ENCODE results near the gene PIM3.
"Not testable (repeated sequence)": the region's sequence is repeated elsewhere in the genome, so short reads cannot be mapped to it uniquely, and the experiment has no call there.

PIM3 gene

DNA sequence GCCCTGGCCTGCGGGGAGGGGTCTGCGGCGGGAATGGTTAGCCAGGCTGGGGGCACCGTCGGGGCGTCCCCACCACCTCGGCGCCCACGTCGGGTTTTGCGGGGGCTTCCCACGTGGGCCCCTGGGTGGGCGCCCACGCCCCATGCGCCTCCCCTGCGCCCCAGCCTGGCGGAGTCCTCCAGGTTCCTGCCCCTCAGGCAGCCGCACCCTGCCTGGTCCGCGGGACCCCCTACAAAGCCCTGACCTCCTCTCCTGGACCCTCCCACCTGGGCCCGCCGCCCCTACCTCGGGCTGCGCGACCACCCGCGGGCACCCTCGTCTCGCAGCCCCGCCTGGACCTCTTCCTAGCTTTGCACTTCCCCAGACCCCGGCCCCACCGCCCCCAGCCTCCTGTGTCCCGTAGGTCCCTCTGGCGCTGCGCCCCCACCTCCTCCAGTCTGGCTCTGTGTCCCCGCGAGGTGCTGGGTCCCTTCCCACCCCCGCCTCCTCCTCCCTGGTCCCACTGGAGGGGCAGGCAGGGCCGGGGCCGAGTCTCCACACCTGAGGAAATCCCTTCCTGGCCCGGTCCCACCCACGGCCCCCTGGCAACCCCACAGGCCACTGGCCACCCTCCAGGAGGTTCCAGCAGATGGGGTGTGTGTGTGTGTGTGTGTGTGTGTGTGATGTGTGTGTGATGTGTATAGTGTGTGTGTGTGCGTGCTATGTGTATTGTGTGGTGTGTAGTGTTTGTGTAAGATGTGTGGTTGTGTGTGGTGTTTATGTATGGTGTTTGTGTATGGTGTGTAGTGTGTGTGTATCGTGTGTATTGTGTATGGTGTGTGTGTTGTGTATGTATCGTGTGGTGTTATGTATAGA is 11.8 kb downstream of the PIM3 start:
- peak overlapping the region in 4 of 7 experiments; percentile 38 to 49 (median 44) for H3K4me3 ChIP-seq
- H3K27ac ChIP-seq: peak overlapping the region in 14 of 21 experiments; percentile 1 to 93 (median 82)

DNA sequence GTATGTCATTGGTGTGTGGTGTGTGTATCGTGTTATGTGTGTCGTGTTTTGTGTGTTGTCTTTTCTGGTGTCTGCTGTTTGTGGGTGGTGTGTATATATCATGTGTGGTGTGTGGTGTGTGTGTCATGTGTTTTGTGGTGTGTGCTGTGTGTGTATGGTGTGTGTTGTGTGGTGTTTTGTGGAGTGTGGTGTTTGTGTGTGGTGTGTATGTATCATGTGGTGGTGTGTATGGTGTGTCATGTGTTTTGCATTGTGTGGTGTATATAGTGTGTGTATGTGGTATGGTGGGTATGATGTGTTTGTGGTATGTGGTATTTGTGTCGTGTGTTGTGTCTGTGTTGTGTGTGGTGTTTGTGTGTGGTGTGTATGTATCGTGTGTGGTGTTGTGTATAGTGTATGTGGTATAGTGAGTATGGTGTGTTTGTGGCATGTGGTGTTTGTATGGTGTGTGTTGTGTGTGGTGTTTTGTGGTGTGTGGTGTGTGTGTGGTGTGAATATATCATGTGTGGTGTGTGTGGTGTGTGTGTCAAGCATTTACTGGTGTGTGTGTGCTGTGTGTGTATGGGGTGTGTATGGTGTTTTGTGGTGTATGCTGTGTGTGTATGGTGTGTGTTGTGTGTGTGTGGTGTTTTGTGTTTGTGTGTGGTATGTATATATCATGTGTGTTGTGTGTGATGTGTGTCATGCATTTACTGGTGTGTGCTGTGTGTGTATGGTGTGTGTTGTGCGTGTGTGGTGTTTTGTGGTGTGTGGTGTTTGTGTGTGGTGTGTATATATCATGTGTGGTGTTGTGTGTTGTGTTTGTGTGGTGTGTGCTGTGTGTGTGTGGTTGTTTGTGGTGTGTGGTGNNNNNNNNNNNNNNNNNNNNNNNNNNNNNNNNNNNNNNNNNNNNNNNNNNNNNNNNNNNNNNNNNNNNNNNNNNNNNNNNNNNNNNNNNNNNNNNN is 12.7 kb downstream of the PIM3 start:
- no peak overlapping the region for H3K27ac ChIP-seq
- H3K4me3 ChIP-seq: no peak overlapping the region

DNA sequence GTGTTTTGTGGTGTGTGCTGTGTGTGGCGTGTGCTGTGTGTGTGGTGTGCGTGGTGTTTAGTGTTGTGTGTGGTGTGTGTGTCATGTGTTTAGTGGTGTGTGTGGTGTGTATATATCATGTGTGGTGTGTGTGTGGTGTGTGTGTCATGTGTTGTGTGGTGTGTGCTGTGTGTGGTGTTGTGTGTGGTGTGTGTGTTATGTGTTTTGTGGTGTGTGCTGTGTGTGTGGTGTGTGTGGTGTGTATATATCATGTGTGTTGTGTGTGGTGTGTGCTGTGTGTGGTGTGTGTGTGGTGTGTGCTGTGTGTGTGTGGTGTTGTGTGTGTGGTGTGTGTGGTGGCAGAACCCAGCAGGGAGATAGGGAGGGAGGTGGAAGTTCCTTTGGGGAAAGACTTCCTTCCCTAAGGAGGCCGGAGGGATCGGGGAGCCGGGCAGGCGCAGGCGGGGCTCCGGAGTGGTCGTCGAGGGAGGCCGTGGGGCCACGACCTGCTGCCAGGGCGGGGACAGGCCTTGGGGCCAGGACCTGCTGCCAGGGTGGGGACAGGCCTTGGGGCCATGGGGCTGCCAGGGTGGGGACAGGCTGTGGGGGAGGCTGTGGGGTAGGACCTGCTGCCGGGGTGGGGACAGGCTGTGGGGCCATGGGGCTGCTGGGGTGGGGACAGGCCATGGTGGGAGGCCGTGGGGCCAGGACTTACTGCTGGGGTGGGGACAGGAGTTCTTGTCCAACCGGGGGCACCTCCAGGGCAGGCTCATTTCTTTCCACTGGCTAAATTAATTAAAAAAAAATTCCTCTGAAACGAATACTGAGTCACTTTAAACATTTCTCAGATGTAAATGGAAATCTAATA is 15.2 kb downstream of the PIM3 start:
- Histone ChIP-seq H3K4me3 (no peak overlapping the region), H3K27ac (peak overlapping the region in 15 of 21 experiments; percentile 3 to 80 (median 54))

DNA sequence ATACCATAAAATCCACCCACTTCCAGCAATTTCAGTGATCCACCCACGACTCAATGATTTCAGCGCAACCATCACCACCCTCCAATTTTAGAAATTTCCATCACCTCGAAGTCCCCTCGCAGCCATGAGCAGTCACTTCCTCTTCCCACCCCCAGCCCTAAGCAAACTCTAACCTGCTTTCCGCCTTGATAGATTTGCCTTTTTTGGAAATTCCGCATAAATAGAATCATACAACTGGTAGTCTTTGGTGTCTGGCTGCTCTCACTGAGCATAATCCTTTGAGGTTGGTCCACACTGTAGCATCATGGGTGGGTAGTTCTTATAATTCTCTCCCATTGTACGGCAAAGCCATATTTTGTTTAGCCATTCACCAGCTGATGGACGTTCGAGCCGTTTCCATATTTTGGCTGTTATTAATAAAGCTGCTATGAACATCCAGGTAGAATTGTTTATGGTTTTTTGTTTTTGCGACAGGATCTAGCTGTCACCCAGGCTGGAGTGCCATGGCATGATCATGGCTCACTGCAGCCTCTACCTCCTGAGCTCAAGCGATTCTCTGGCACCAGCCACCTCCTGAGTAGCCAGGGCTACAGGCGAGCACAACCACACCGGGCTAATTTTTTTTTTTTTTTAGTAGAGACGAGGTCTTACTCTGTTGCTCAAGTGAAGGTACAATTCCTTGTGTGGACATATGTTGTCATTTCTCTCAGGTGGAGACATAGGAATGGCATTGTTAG is 16.0 kb downstream of the PIM3 start:
- no peak overlapping the region for H3K4me3 ChIP-seq
- peak overlapping the region in 10 of 21 experiments; percentile 3 to 76 (median 34) for H3K27ac ChIP-seq

DNA sequence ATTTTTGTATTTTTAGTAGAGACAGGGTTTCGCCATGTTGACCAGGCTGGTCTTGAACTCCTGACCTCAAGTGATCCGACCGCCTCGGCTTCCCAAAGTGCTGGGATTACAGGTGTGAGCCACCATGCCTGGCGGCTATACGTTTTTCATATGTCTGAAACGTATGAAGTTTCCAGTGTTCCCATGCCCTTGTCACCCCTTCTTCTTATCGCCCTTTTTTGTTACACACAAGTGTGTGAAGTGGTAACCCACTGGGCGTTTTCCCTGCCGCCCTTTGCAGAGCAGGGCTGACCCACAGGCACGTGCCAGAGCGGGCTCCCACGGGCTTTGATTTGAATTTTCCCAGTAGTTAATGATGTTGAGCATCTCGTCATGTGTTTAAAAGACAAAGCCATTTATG is 17.0 kb downstream of the PIM3 start:
- Histone ChIP-seq H3K27ac (no peak overlapping the region), H3K4me3 (no peak overlapping the region)

DNA sequence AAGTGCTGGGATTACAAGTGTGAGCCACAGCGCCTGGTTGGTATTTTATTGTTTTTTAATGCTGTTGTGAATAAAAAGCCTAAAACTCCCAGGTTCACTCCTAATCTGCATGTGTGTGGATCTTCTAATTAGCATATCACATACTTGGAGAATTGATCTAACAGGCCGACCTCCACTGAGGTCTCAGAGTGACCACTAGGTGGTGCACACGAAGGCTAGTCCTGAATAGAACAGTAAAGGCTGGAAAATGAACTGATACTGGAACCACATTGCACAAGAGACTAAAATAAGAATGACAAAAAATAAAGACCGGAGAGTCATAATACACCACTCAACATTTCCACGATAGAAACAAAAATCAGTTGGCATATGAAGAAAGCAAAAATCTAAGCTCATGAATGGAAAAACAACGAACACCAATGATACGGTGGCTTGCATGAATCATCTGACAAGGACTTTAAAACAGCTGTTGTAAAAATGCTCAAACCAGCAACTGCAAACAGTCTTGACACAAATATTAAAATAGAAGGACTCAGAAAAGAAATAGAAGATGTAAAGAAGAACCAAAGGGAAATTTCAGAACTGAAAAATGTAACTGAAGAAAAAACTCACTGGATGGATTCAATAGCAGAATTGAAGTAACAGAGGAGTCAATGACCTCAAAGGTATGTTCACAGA is 19.2 kb downstream of the PIM3 start:
- Histone ChIP-seq H3K27ac (no peak overlapping the region), H3K4me3 (no peak overlapping the region)

DNA sequence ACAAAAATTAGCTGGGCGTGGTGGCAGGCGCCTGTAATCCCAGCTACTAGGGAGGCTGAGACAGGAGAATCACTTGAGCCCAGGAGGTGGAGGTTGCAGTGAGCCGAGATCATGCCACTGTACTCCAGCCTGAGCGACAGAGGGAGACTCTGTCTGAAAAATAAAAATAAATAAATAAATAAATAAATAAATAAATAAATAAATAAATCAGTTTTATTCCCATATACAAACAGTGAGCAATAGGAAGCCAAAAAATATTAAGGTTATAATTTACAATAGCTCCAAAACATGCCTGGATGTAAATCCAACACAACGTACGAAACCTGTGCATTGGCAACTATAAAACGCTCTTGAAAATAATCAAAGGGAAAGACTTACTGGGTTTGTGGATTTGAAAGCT is 21.2 kb downstream of the PIM3 start:
- H3K27ac ChIP-seq, H3K4me3 ChIP-seq: not testable (repeated sequence)

DNA sequence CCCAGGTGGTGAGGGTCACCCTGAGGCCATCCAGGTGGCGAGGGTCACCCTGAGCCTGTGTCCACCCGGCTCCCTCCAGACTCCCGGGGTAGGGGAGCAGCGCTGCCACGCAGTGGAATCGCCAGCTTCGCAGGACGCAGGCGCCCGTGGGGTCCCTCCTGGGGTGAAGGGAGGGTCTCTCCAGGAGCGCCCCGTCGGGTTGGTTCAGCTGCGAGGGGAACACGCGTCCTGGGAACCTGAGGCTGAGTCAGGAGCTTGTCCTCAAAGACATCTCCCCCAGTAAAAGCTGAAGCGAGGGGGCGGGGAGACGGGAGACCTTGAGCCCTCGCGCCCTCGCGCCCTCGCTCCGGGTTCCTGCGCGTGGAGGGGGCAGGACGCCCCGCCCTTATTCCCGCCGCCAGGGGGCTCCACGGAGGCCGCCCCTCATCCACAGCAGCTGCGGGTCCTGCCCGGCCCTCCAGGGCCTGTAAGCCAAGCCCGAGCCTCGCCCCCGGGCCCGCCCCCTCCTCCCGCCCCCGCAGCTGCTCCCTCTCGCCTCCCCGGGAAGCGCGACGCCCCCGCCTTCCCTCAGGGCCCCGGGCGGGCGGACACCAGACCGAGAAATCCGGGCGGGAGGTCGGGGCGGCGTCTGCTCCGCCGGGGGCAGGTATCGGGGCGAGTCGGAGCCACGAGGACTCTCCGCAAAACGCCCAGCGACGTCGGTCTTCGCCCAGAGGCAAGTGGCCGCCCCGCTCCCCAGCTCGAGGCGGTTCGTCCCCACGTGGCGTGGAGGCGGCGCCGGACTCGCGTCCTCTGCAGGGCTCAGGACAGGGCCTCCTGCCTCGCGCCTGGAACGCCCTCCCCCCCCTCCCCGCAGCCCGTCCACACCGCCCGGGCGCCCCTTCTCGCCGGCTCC is 22.8 kb downstream of the PIM3 start:
- Histone ChIP-seq H3K4me3 (peak overlapping the region in 2 of 7 experiments; percentile 9 to 16), H3K27ac (peak overlapping the region in 1 of 21 experiments; percentile 39)

DNA sequence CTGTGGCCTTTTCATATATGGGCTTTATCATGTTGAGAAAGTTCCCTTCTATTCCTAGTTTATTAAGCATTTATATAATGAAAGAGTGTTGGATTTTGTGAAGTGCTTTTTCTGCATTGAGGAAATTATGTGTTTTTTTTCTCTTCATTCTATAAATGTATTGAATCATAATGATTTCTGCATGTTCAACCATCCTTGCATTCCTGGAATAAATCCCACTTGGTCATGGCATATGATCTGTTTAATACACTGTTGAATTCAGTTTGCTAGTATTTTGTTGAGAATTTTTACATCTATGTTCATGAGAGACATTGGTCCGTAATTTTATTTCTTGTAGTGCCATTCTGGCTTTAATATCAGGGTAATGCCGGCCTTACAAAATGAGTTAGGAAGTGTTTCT is 25.8 kb downstream of the PIM3 start:
- Histone ChIP-seq H3K27ac (no peak overlapping the region), H3K4me3 (no peak overlapping the region)

DNA sequence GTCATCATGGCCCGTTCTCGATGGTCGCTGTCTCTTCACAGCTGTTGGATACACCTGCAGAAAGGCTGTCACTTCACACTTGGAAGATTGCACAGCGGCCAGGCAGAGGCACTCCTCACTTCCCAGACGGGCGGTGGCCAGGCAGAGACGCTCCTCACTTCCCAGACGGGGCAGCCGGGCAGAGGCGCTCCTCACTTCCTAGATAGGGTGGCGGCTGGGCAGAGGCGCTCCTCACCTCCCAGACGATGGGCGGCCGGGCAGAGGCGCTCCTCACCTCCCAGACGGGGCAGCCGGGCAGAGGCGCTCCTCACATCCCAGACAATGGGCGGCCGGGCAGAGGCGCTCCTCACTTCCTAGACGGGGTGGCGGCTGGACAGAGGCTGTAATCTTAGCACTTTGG is 29.3 kb downstream of the PIM3 start:
- H3K27ac ChIP-seq, H3K4me3 ChIP-seq: not testable (repeated sequence)

DNA sequence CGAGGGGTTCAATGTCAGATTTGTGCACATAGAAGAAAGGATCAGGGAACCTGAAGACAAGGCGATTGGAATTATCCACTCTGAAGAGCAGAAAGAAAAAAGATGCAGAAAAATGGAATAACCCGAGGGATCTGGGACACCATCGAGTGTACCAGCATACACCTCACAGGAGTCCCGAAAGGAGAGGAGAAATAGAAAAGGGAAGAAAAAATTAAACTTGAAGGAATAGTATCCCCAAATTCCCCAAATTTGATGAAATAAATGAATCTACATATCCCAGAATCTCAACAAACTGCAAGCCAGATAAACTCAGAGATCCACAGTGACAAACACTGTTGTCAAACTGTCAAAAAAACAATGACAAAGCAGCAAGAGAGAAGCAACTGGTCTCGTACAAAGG is 30.6 kb downstream of the PIM3 start:
- no peak overlapping the region for H3K4me3 ChIP-seq

DNA sequence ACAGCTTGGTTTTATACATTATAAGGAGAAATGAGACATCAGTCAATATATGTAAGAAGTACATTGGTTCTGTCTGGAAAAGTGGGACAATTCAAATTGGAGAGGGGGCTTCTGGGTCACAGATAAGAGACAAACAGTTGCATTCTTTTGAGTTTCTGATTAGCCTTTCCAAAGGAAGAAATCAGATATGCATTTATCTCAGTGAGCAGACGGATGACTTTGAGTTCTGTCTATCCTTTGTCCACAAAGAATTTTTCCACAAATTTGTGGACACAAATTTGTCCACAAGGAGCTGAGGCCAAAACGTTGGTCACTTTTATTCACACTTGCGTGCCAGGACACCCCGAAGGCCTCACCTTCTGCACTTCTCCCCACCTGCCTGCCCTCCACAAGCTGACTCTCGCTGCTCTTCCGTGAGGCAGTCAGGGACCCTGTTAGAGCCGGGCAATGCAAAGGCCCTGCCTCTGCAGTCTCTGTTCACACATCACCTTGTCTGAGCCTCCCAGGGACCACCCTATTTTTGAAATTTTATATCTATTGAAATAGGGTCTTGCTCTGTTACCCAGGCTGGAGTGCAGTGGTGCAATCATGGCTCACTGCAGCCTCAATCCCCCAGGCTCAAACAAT is 31.4 kb downstream of the PIM3 start:
- Histone ChIP-seq H3K4me3 (no peak overlapping the region), H3K27ac (no peak overlapping the region)

More for the DNA sequence above, 30.6 kb downstream of the PIM3 start:
- no peak overlapping the region for H3K27ac ChIP-seq

DNA sequence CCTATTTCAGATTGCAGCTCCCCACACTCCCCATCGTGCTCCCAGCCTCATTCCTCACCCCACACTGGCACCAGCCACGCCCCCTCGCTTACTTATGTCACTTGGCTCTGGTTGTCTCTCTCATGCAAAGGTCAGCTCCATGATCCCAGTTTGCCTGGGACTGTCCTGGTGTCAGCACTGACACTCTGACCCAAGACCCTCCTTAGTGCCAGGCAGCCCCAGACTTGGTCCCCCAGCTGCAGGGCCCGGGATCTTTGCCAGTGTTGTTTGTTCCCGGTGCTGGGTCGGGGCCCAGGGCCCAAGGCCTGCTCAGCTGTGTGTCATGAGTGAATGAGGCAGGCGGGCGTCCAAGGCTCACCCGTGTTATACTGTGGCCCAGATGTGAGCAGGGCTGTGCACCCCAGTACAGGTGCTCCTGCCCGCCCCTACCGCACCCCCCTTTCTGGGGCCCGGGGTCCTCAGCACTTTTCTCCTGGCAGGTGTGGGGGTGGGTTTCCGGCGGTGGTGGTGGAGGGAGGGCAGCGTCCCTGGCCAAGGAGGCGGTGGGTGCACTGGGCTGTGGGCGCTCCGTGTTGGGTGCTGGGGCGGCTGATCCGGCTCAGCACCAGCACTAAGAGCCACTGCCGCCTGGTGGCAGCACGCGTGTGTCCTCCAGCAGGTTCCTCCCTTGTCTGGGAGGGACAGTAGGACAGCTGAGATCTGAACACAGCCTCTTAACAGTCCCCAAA is 32.5 kb downstream of the PIM3 start:
- Histone ChIP-seq H3K27ac (no peak overlapping the region), H3K4me3 (no peak overlapping the region)

DNA sequence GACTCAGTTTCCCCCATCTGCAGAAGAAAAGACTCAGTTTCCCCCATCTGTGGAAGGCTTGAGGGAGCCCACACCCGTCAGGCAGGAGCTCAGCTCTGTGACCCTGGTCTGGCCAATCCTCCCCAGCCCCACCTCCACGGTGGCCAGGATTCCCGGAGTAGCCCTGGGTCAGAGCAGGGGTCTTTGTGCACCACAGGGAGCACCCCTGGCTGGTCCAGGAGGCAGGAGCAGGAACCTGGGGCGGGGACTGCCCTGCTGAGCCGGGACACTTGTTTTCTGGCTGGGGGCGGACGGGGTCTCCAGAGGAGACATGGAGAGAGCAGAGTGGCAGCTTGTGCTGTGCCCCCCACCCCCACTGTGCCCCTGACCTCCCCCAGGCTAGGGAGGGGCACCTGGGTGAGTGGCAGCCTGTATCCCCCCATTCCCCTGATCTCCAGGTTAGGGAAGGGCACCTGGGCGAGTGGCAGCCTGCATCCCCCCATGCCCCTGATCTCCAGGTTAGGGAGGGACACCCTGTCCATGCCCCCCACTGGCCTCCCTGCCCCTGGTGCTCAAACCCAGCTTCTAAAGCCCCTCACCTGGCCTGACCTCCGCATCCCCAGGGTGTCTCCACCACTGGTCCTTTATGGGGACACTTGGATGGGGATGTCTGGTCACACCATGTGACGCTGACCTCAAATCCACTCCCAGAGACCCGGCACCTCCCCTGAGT is 33.2 kb downstream of the PIM3 start:
- no peak overlapping the region for H3K27ac ChIP-seq
- H3K4me3 ChIP-seq: no peak overlapping the region

DNA sequence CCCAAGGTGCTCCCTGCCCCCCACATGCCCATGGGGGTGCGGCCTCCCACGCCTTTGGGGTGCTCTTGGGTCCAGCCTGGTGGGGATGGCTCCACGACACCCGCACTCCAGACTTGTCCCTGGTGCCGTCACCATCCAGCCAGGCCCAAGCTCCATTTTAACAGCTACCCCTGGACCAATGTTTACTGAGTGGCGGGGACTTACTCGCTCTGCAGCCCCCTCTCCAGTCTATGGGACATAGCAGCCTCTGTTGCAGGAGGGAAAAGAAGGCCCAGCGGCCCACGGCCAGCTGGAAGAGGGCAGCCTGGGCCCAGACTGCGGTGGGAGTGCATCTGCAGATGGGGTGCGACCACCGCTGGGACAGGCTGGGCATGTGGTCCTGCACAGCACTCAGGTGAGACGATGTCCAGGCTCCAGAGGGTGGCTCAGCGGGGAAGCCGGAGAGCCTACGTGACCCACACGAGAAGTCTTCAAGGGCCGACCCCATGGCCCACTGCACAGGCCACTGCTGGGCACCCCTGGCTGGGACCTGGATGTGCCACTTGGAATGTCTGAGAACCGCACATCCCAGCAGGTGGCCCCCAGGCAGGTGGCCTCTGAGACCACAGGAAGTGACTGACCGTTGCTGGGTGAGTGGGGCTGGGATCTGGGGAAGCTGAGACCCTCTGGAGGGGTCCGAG is 33.9 kb downstream of the PIM3 start:
- no peak overlapping the region for H3K27ac ChIP-seq

More for the DNA sequence above, 33.9 kb downstream of the PIM3 start:
- H3K4me3 ChIP-seq: no peak overlapping the region

Data from skin epidermis (tissue), 12 donors.